BE2C (cell line): ENCODE measurements around the gene PLCL1.

ENCODE experiments used
- DNase-seq: peaks from one replicate; pipeline ENCODE4 v3.0.0-alpha.2; 2020
- H3K27me3 ChIP-seq: fragments of 250-450 bp; sonication (Bioruptor Pico); 2 replicates; pipeline ENCODE4 v1.5.1; 2020; ENCODE audit warnings: mild to moderate bottlenecking
- H3K36me3 ChIP-seq: fragments of 250-450 bp; sonication (Bioruptor Pico); 2 replicates; pipeline ENCODE4 v1.5.1; 2020; ENCODE audit warnings: mild to moderate bottlenecking
- H3K4me1 ChIP-seq: fragments of 250-450 bp; sonication (Bioruptor Pico); 2 replicates; pipeline ENCODE4 v1.5.1; 2020
- H3K4me3 ChIP-seq: 2 replicates; pipeline ENCODE4 v1.5.1; 2011; ENCODE audit warnings: low read depth, low read length
- H3K9me3 ChIP-seq: fragments of 250-450 bp; sonication (Bioruptor Pico); 2 replicates; pipeline ENCODE4 v1.5.1; 2020
- CTCF ChIP-seq: IDR thresholded peaks from 2 replicates; pipeline ENCODE4 v1.5.1; 2012; ENCODE audit warnings: mild to moderate bottlenecking, low read depth, low read length

The PLCL1 gene

GRCh38 chr2:197813093-197813787 lies 8.8 kb downstream of the PLCL1 start:
- no peak for DNase-seq
- Histone ChIP-seq H3K9me3 (no peaks in the 10 kb centered on the region), H3K4me3 (no peak overlapping the region), H3K4me1 (no peaks in the 10 kb centered on the region), H3K27me3 (no peaks in the 10 kb centered on the region), H3K36me3 (no peaks in the 10 kb centered on the region)
- TF ChIP-seq CTCF, result peak; percentile 76

- TF ChIP-seq CTCF, result no peak
- Histone ChIP-seq H3K9me3 (no peaks in the 10 kb centered on the region), H3K36me3 (no peaks in the 10 kb centered on the region), H3K27me3 (no peaks in the 10 kb centered on the region), H3K4me1 (no peaks in the 10 kb centered on the region), H3K4me3 (no peak overlapping the region)
- no peak for DNase-seq
These were observed 10.1 kb downstream of the PLCL1 start for GRCh38 chr2:197814526-197814925.

GRCh38 chr2:197821550-197822289 lies 17.3 kb downstream of the PLCL1 start:
- no peak overlapping the region for H3K4me3 ChIP-seq
- H3K4me1 ChIP-seq, result no peaks in the 10 kb centered on the region
- H3K9me3 ChIP-seq, result no peaks in the 10 kb centered on the region
- H3K36me3 ChIP-seq, result no peaks in the 10 kb centered on the region
- TF ChIP-seq CTCF, result no peak
- DNase-seq, result no peak
- no peaks in the 10 kb centered on the region for H3K27me3 ChIP-seq

GRCh38 chr2:197822333-197822732 lies 17.9 kb downstream of the PLCL1 start:
- Histone ChIP-seq H3K4me1 (no peaks in the 10 kb centered on the region; the same call in 1 of the 2 replicates), H3K27me3 (no peaks in the 10 kb centered on the region), H3K4me3 (no peak overlapping the region), H3K36me3 (no peaks in the 10 kb centered on the region), H3K9me3 (no peaks in the 10 kb centered on the region)
- TF ChIP-seq CTCF, result no peak
- DNase-seq, result no peak

GRCh38 chr2:197827618-197828017 lies 23.2 kb downstream of the PLCL1 start:
- H3K27me3 ChIP-seq, result no peaks in the 10 kb centered on the region
- no peak overlapping the region for H3K4me3 ChIP-seq
- peaks cover 3% of the 10 kb centered on the region for H3K4me1 ChIP-seq
- no peaks in the 10 kb centered on the region for H3K36me3 ChIP-seq
- no peak for DNase-seq
- no peaks in the 10 kb centered on the region for H3K9me3 ChIP-seq
- no peak for TF ChIP-seq CTCF
